Rectal smooth muscle tissue (tissue), 1 donor: ENCODE measurements around the gene TAMALIN.

Source experiments
- H3K27ac ChIP-seq: one replicate; pipeline ENCODE4 v1.7.0; 2013; ENCODE audit warnings: low read depth, low read length, inconsistent platforms
- H3K27me3 ChIP-seq: one replicate; pipeline ENCODE4 v1.7.0; 2013; ENCODE audit warnings: low read length; ENCODE audit not compliant: control insufficient read depth, insufficient read depth
- H3K36me3 ChIP-seq: one replicate; pipeline ENCODE4 v1.7.0; 2013; ENCODE audit warnings: low read length; ENCODE audit not compliant: control insufficient read depth, insufficient read depth
- H3K4me1 ChIP-seq: one replicate; pipeline ENCODE4 v1.7.0; 2013; ENCODE audit warnings: low read length; ENCODE audit not compliant: control insufficient read depth, insufficient read depth
- H3K4me3 ChIP-seq: one replicate; pipeline ENCODE4 v1.7.0; 2013; ENCODE audit warnings: low read length
- H3K9ac ChIP-seq: one replicate; pipeline ENCODE4 v1.7.0; 2013; ENCODE audit warnings: low read length

Gene TAMALIN

DNA sequence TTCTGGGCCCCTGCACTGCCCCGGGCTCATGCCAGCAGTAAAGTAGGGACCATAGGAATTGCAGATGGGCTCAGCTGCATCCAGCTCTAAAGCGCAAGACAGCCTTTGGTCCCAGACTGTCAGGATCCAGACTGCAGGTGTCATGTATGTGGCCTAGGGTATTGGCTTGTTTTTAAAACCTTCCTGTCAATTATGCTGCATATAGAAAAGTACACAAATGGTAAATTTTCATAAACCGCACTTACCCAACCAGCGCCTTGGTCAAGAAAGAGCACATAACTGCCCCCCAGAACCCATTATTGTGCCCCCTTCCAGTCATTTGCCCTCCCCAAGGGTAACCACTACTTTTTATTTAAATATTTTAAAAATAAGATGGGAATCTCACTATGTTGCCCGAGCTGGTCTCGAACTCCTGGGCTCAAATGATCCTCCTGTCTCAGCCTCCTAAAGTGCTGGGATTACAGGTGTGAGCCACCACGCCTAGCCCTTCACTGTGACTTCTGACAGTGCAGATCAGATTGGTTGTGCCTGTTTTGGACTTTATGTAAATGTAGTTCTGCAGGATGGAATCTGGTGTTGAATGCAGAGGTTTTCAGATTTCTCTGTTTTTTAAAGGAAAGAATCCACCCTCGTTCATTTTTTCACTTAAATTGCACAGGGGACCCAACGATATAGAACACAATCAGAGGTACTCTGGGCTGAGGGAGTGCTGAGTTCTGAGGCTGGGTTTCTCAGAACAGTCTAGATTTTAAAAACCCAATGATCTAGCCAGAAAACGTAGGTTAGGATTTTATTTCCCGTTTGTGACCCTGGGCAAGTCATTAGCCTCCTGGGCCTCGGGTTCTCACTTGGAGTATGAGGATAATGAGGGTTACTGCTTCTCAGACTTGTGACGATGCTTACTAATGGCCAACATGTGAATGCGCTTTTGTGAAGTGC is 51.2 kb downstream of the TAMALIN start:
- peaks cover 1% of the 10 kb centered on the region for H3K4me1 ChIP-seq
- H3K4me3 ChIP-seq: no peak overlapping the region
- H3K27me3 ChIP-seq: no peaks in the 10 kb centered on the region
- no peak overlapping the region for H3K27ac ChIP-seq
- H3K36me3 ChIP-seq: peaks cover 17% of the 10 kb centered on the region
- H3K9ac ChIP-seq: no peak overlapping the region

- no peak overlapping the region for H3K9ac ChIP-seq
- no peaks in the 10 kb centered on the region for H3K4me1 ChIP-seq
- no peaks in the 10 kb centered on the region for H3K27me3 ChIP-seq
- H3K36me3 ChIP-seq: peaks cover 17% of the 10 kb centered on the region
- H3K27ac ChIP-seq: no peak overlapping the region
- H3K4me3 ChIP-seq: no peak overlapping the region
These were observed 52.0 kb downstream of the TAMALIN start for GRCh38 chr12:52058631-52059361.

GRCh38 chr12:52059582-52060497 is 53.1 kb downstream of the TAMALIN start:
- no peak overlapping the region for H3K4me3 ChIP-seq
- no peak overlapping the region for H3K27ac ChIP-seq
- H3K4me1 ChIP-seq: no peaks in the 10 kb centered on the region
- peaks cover 17% of the 10 kb centered on the region for H3K36me3 ChIP-seq
- H3K27me3 ChIP-seq: no peaks in the 10 kb centered on the region
- H3K9ac ChIP-seq: no peak overlapping the region

- no peaks in the 10 kb centered on the region for H3K27me3 ChIP-seq
- no peak overlapping the region for H3K27ac ChIP-seq
- no peak overlapping the region for H3K4me3 ChIP-seq
- peaks cover 12% of the 10 kb centered on the region for H3K36me3 ChIP-seq
- no peak overlapping the region for H3K9ac ChIP-seq
- no peaks in the 10 kb centered on the region for H3K4me1 ChIP-seq
These were observed 53.9 kb downstream of the TAMALIN start for GRCh38 chr12:52060498-52061177.

- H3K27me3 ChIP-seq: no peaks in the 10 kb centered on the region
- peaks cover 9% of the 10 kb centered on the region for H3K36me3 ChIP-seq
- H3K27ac ChIP-seq: peak overlapping the region; percentile 73
- no peak overlapping the region for H3K4me3 ChIP-seq
- H3K9ac ChIP-seq: no peak overlapping the region
- H3K4me1 ChIP-seq: no peaks in the 10 kb centered on the region
These were observed 54.9 kb downstream of the TAMALIN start for GRCh38 chr12:52061470-52062166.

- H3K4me1 ChIP-seq: no peaks in the 10 kb centered on the region
- H3K36me3 ChIP-seq: peaks cover 3% of the 10 kb centered on the region
- H3K9ac ChIP-seq: no peak overlapping the region
- H3K27ac ChIP-seq: peak overlapping the region; percentile 73
- no peaks in the 10 kb centered on the region for H3K27me3 ChIP-seq
- H3K4me3 ChIP-seq: no peak overlapping the region
These were observed 55.7 kb downstream of the TAMALIN start for GRCh38 chr12:52062167-52063081.

- Histone ChIP-seq H3K4me3 (no peak overlapping the region), H3K4me1 (no peaks in the 10 kb centered on the region), H3K9ac (no peak overlapping the region), H3K36me3 (peaks cover 3% of the 10 kb centered on the region), H3K27ac (peak overlapping the region; percentile 27), H3K27me3 (no peaks in the 10 kb centered on the region)
These were observed 56.6 kb downstream of the TAMALIN start for GRCh38 chr12:52063082-52063924.

GRCh38 chr12:52063981-52064649 is 57.4 kb downstream of the TAMALIN start:
- Histone ChIP-seq H3K4me3 (no peak overlapping the region), H3K9ac (no peak overlapping the region), H3K27ac (peak overlapping the region; percentile 27)

More at GRCh38 chr12:52063981-52064649, 57.4 kb downstream of the TAMALIN start:
- Histone ChIP-seq H3K36me3 (no peaks in the 10 kb centered on the region), H3K27me3 (no peaks in the 10 kb centered on the region), H3K4me1 (peaks cover 2% of the 10 kb centered on the region)
